A673 (cell line): Measurements from ENCODE around the gene DNAH10. TPM values are rescaled to one million over a fixed set of nuclear protein-coding genes. Genes with fewer than 3 reads are reported as not detected.
A peak's percentile ranks its signal among the peaks of the same experiment; 100 is the strongest.

Experiments used
- BruUV-seq: library from RNA; stranded (reverse); fragments of 400-500 nt; replicated peaks from 2 replicates; lab custom pipeline; 2021; lab: Mats Ljungman, UMichigan
- CTCF ChIA-PET: fragments of 300-600 bp; sonication (Branson Sonifier 250); formaldehyde crosslinking; loops from one replicate; lab custom pipeline; 2022; ENCODE audit warnings: antibody characterized with exemption; lab: Charles Lee
- POLR2A ChIA-PET: fragments of 300-600 bp; sonication (Branson Sonifier 250); formaldehyde crosslinking; loops from one replicate; lab custom pipeline; 2022; ENCODE audit warnings: antibody characterized with exemption; ENCODE audit not compliant: low non-redundant PET; lab: Charles Lee
- DNase-seq: peaks from one replicate; pipeline ENCODE4 v3.0.0-alpha.2; 2015; ENCODE audit warnings: low spot score
- H3K27ac ChIP-seq: fragments of 200-600 bp; sonication (generic); 2 replicates; pipeline ENCODE4 v1.5.1; 2016; ENCODE audit warnings: mixed run types, low read depth, mild to moderate bottlenecking, mixed read lengths, antibody characterized with exemption, low read length; ENCODE audit not compliant: poor library complexity, severe bottlenecking
- H3K27me3 ChIP-seq: fragments of 200-600 bp; sonication (generic); replicated peaks from 2 replicates; pipeline ENCODE4 v1.6.1; 2017; ENCODE audit warnings: mixed run types, low read depth, mild to moderate bottlenecking, mixed read lengths, antibody characterized with exemption, low read length; ENCODE audit not compliant: insufficient read depth, poor library complexity
- H3K36me3 ChIP-seq: fragments of 200-600 bp; sonication (generic); 2 replicates; pipeline ENCODE4 v1.6.1; 2016; ENCODE audit warnings: mixed run types, mild to moderate bottlenecking, mixed read lengths, antibody characterized with exemption, low read length; ENCODE audit not compliant: insufficient read depth, poor library complexity, severe bottlenecking
- H3K4me1 ChIP-seq: fragments of 200-600 bp; sonication (generic); 2 replicates; pipeline ENCODE4 v1.6.1; 2017; ENCODE audit warnings: mixed run types, mild to moderate bottlenecking, mixed read lengths, antibody characterized with exemption, low read length; ENCODE audit not compliant: insufficient read depth, poor library complexity, severe bottlenecking
- H3K4me3 ChIP-seq: fragments of 200-600 bp; sonication (generic); 2 replicates; pipeline ENCODE4 v1.5.1; 2016; ENCODE audit warnings: low read depth, mixed run types, mild to moderate bottlenecking, mixed read lengths, low read length; ENCODE audit not compliant: poor library complexity, severe bottlenecking
- H3K9me3 ChIP-seq: fragments of 200-600 bp; sonication (generic); 2 replicates; pipeline ENCODE4 v1.6.1; 2016; ENCODE audit warnings: mixed run types, low read depth, mild to moderate bottlenecking, mixed read lengths, antibody characterized with exemption, low read length; ENCODE audit not compliant: poor library complexity, severe bottlenecking
- CTCF ChIP-seq: fragments of 300-800, 200-600 bp; sonication (generic); conservative IDR thresholded peaks from 2 replicates; pipeline ENCODE4 v1.5.1; 2017; ENCODE audit warnings: low read depth, mild to moderate bottlenecking, antibody characterized with exemption, low read length, moderate library complexity, mixed read lengths
- EZH2 ChIP-seq: fragments of 200-600 bp; sonication (generic); IDR thresholded peaks from 2 replicates; pipeline ENCODE4 v1.6.1; 2017; ENCODE audit warnings: borderline replicate concordance, low read depth, mild to moderate bottlenecking, mixed read lengths, antibody characterized with exemption, low read length; ENCODE audit not compliant: poor library complexity, severe bottlenecking
- intact Hi-C: fragments of 100-400 bp; cut with micrococcal nuclease; formaldehyde crosslinking; loops from one replicate; pipeline ENCODE4 v1.10.0; 2022; ENCODE audit not compliant: unreplicated experiment
- total RNA-seq: library from RNA; stranded (reverse); gene quantifications from 2 replicates; pipeline ENCODE4 v1.2.3, GENCODE V29; 2021

DNAH10 gene
- total RNA-seq, 1 experiment from 2014 or later = 1.1 TPM

GRCh38 chr12:123973552-123974341 is 211.6 kb downstream of the DNAH10 start:
- H3K4me3 ChIP-seq = peak overlapping the region; percentile 90
- H3K4me1 ChIP-seq = peaks cover 19% of the 10 kb centered on the region
- intact Hi-C loops = no loop called here
- no peak for TF ChIP-seq CTCF
- no peak for TF ChIP-seq EZH2
- BruUV-seq = no TSS peak
- H3K36me3 ChIP-seq = peaks cover 29% of the 10 kb centered on the region
- H3K27me3 ChIP-seq = no peaks in the 10 kb centered on the region
- peak overlapping the region; percentile 81 for H3K27ac ChIP-seq
- DNase-seq = peak; percentile 21
- CTCF ChIA-PET = interaction anchor here (0.6 kb wide), 1 partner anchor 1895 kb away, joined by 3 read pairs; the partner anchor contains the start of gene MLXIP
- H3K9me3 ChIP-seq = no peaks in the 10 kb centered on the region
- POLR2A ChIA-PET = no interaction called here

DNA sequence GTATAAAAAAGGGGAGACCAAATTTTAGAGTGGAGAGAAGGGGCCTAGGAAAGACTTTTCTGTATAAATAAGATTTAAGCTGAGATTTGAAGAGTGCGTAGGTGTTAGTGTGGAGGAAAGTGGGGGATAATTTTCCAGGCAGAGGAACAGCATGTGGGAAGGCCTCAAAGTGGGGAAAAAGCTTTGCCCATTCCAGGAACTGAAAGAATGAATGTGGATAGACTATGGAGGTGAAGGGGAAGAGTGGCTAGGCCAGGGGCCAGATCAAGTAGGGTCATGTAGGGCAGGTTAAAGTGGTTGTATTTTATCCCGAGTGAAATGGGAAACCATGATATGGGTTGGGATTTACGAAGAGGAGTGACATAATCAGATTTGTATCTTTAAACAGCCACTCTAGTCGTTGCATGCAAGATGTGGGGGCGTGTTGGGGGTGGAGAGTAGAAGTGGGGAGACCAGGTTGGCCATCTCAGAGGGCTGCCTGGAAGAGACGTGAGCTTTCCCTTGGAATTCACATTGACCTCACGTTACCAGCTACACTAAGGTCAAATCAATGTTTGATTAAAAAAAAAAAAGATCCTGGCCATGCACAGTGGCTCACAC is 214.2 kb downstream of the DNAH10 start:
- BruUV-seq = no TSS peak
- intact Hi-C loops = no loop called here
- POLR2A ChIA-PET = no interaction called here
- H3K27me3 ChIP-seq = no peaks in the 10 kb centered on the region
- no peak for TF ChIP-seq CTCF
- TF ChIP-seq EZH2 = no peak
- no peak for DNase-seq
- CTCF ChIA-PET = no interaction called here
- H3K4me3 ChIP-seq = no peak overlapping the region
- no peak overlapping the region for H3K27ac ChIP-seq
- no peaks in the 10 kb centered on the region for H3K9me3 ChIP-seq
- peaks cover 15% of the 10 kb centered on the region for H3K4me1 ChIP-seq
- H3K36me3 ChIP-seq = peaks cover 29% of the 10 kb centered on the region

GRCh38 chr12:123979566-123979965 is 217.5 kb downstream of the DNAH10 start:
- intact Hi-C loops = no loop called here
- ChIA-PET POLR2A (interaction anchor here (0.7 kb wide), 1 partner anchor 416 kb away, joined by 5 read pairs; no protein-coding TSS in a partner anchor), CTCF (no interaction called here)
- Histone ChIP-seq H3K4me1 (peaks cover 9% of the 10 kb centered on the region), H3K27ac (no peak overlapping the region), H3K4me3 (no peak overlapping the region), H3K36me3 (peaks cover 29% of the 10 kb centered on the region), H3K9me3 (no peaks in the 10 kb centered on the region), H3K27me3 (no peaks in the 10 kb centered on the region)
- no peak for TF ChIP-seq CTCF
- TF ChIP-seq EZH2 = no peak
- no TSS peak for BruUV-seq
- DNase-seq = no peak
